IMR-90 (cell line): ENCODE data around the gene IGF2BP1. TPM values are rescaled to one million over a fixed set of nuclear protein-coding genes. Genes with fewer than 3 reads are reported as not detected.
A peak's percentile ranks its signal among the peaks of the same experiment; 100 is the strongest.

Experiments
- ATAC-seq: fragments of 200-7000 bp; cut with Tn5 transposase; 2 replicates; pipeline ENCODE4 v1.9.1; 2020; ENCODE audit warnings: low read depth, mild to moderate bottlenecking, moderate library complexity
- BruUV-seq: library from RNA; stranded (reverse); fragments of 400-500 nt; replicated peaks from 2 replicates; lab custom pipeline; 2021; lab: Mats Ljungman, UMichigan
- CTCF ChIA-PET: fragments of 300-600 bp; formaldehyde crosslinking; extraction: SDS; loops from one replicate; lab custom pipeline; 2021; ENCODE audit warnings: antibody characterized with exemption; lab: Yijun Ruan, JAX
- POLR2A ChIA-PET: fragments of 300-600 bp; sonication (Branson Sonifier 250); formaldehyde crosslinking; loops from one replicate; lab custom pipeline; 2022; ENCODE audit warnings: antibody characterized with exemption; ENCODE audit not compliant: unreplicated experiment; lab: Charles Lee
- DNase-seq: peaks from one replicate; pipeline ENCODE4 v3.0.0; 2013
- H2AFZ ChIP-seq: replicated peaks from 2 replicates; pipeline ENCODE3; 2013; ENCODE audit warnings: low read length, mild to moderate bottlenecking; ENCODE audit not compliant: poor library complexity
- H2AK5ac ChIP-seq: 2 replicates; pipeline ENCODE4 v1.6.1; 2013; ENCODE audit warnings: low read depth, low read length, inconsistent platforms
- H2AK9ac ChIP-seq: replicated peaks from 2 replicates; pipeline ENCODE3; 2013; ENCODE audit warnings: mild to moderate bottlenecking, low read depth, low read length, moderate library complexity; ENCODE audit not compliant: poor library complexity
- H2BK120ac ChIP-seq: 2 replicates; pipeline ENCODE4 v1.6.1; 2013; ENCODE audit warnings: low read depth, low read length, inconsistent platforms
- H2BK15ac ChIP-seq: 3 replicates; pipeline ENCODE4 v1.6.1; 2013; ENCODE audit warnings: low read depth, low read length, inconsistent platforms
- H2BK20ac ChIP-seq: 2 replicates; pipeline ENCODE4 v1.6.1; 2013; ENCODE audit warnings: low read depth, mild to moderate bottlenecking, inconsistent platforms, low read length, moderate library complexity
- H2BK5ac ChIP-seq: 2 replicates; pipeline ENCODE4 v1.6.1; 2013; ENCODE audit warnings: mild to moderate bottlenecking, low read depth, low read length, inconsistent platforms; ENCODE audit not compliant: poor library complexity, severe bottlenecking
- H3K14ac ChIP-seq: replicated peaks from 2 replicates; pipeline ENCODE4 v1.6.1; 2013; ENCODE audit warnings: low read depth, low read length, inconsistent platforms
- H3K18ac ChIP-seq: 2 replicates; pipeline ENCODE4 v1.6.1; 2013; ENCODE audit warnings: low read depth, low read length, control low read depth
- H3K23ac ChIP-seq: 2 replicates; pipeline ENCODE4 v1.6.1; 2013; ENCODE audit warnings: low read depth, low read length, inconsistent platforms
- H3K27ac ChIP-seq: 2 replicates; pipeline ENCODE4 v1.5.1; 2013; ENCODE audit warnings: mild to moderate bottlenecking, control low read depth, low read length; ENCODE audit not compliant: insufficient read depth
- H3K27me3 ChIP-seq: 2 replicates; pipeline ENCODE4 v1.6.1; 2013; ENCODE audit warnings: low read length; ENCODE audit not compliant: control insufficient read depth, insufficient read depth
- H3K36me3 ChIP-seq: 2 replicates; pipeline ENCODE4 v1.6.1; 2013; ENCODE audit warnings: low read length, mixed read lengths; ENCODE audit not compliant: control insufficient read depth, insufficient read depth
- H3K4ac ChIP-seq: 2 replicates; pipeline ENCODE4 v1.6.1; 2013; ENCODE audit warnings: low read depth, low read length, inconsistent platforms
- H3K4me1 ChIP-seq: 2 replicates; pipeline ENCODE4 v1.6.1; 2013; ENCODE audit warnings: low read length, mixed read lengths; ENCODE audit not compliant: control insufficient read depth, insufficient read depth
- H3K4me2 ChIP-seq: 2 replicates; pipeline ENCODE4 v1.6.1; 2013; ENCODE audit warnings: low read depth, mild to moderate bottlenecking, control low read depth, low read length, moderate library complexity
- H3K4me3 ChIP-seq: 2 replicates; pipeline ENCODE4 v1.5.1; 2013; ENCODE audit warnings: low read depth, mild to moderate bottlenecking, control low read depth, low read length, moderate library complexity; ENCODE audit not compliant: insufficient read depth
- H3K56ac ChIP-seq: 2 replicates; pipeline ENCODE4 v1.6.1; 2013; ENCODE audit warnings: low read length, inconsistent platforms; ENCODE audit not compliant: insufficient read depth; ENCODE audit errors: extremely low read depth
- H3K79me1 ChIP-seq, 2 experiments: 2 replicates each; pipeline ENCODE4 v1.6.1; 2013; ENCODE audit warnings: low read length in 2 of 2, inconsistent platforms in 1 of 2, low read depth in 1 of 2
- H3K9ac ChIP-seq: 2 replicates; pipeline ENCODE4 v1.6.1; 2013; ENCODE audit warnings: low read depth, low read length, control low read depth
- H3K9me1 ChIP-seq: 2 replicates; pipeline ENCODE4 v1.6.1; 2013; ENCODE audit warnings: low read length, inconsistent platforms; ENCODE audit not compliant: insufficient read depth
- H3K9me3 ChIP-seq: 2 replicates; pipeline ENCODE4 v1.6.1; 2013; ENCODE audit warnings: low read length; ENCODE audit not compliant: control insufficient read depth, insufficient read depth
- H4K20me1 ChIP-seq: 2 replicates; pipeline ENCODE4 v1.6.1; 2013; ENCODE audit warnings: low read length, inconsistent platforms; ENCODE audit not compliant: insufficient read depth
- H4K5ac ChIP-seq: 2 replicates; pipeline ENCODE4 v1.6.1; 2013; ENCODE audit warnings: mild to moderate bottlenecking, low read depth, low read length, control low read depth
- H4K8ac ChIP-seq, 2 experiments: 2 replicates each; pipeline ENCODE4 v1.6.1; 2013; ENCODE audit warnings: low read depth in 2 of 2, low read length in 2 of 2, control low read depth in 1 of 2, inconsistent platforms in 1 of 2
- H4K91ac ChIP-seq: 2 replicates; pipeline ENCODE4 v1.6.1; 2013; ENCODE audit warnings: low read depth, low read length, inconsistent platforms; ENCODE audit not compliant: insufficient read depth
- BHLHE40 ChIP-seq: fragments of 150-350 bp; IDR thresholded peaks from 2 replicates; pipeline ENCODE4 v1.6.1; 2016; ENCODE audit warnings: mild to moderate bottlenecking, low read depth, low read length
- CHD1 ChIP-seq: IDR thresholded peaks from 2 replicates; pipeline ENCODE4 v1.6.1; 2012; ENCODE audit warnings: low read depth, low read length, improper control_type of control experiment
- ELK1 ChIP-seq: fragments of 150-350 bp; IDR thresholded peaks from 2 replicates; pipeline ENCODE4 v1.6.1; 2016; ENCODE audit warnings: low read depth, mild to moderate bottlenecking, low read length, moderate library complexity, borderline replicate concordance
- MAFK ChIP-seq: IDR thresholded peaks from 2 replicates; pipeline ENCODE4 v1.6.1; 2012; ENCODE audit warnings: low read depth, low read length, improper control_type of control experiment
- MAZ ChIP-seq: IDR thresholded peaks from 2 replicates; pipeline ENCODE4 v1.6.1; 2012; ENCODE audit warnings: low read depth, mild to moderate bottlenecking, low read length, improper control_type of control experiment, moderate library complexity, borderline replicate concordance
- MXI1 ChIP-seq: IDR thresholded peaks from 2 replicates; pipeline ENCODE4 v1.6.1; 2012; ENCODE audit warnings: low read depth, mild to moderate bottlenecking, low read length, moderate library complexity, borderline replicate concordance
- NFE2L2 ChIP-seq: fragments of 150-350 bp; IDR thresholded peaks from 2 replicates; pipeline ENCODE4 v1.6.1; 2016; ENCODE audit warnings: low read depth, mild to moderate bottlenecking, low read length
- POLR2A ChIP-seq: IDR thresholded peaks from 2 replicates; pipeline ENCODE4 v1.6.1; 2012; ENCODE audit warnings: mild to moderate bottlenecking, low read depth, low read length
- RAD21 ChIP-seq: IDR thresholded peaks from 2 replicates; pipeline ENCODE4 v1.6.1; 2012; ENCODE audit warnings: low read length, improper control_type of control experiment
- RCOR1 ChIP-seq: IDR thresholded peaks from 2 replicates; pipeline ENCODE4 v1.6.1; 2012; ENCODE audit warnings: mild to moderate bottlenecking, low read length, improper control_type of control experiment; ENCODE audit not compliant: insufficient replicate concordance
- RFX5 ChIP-seq: IDR thresholded peaks from 2 replicates; pipeline ENCODE4 v1.8.0; 2012; ENCODE audit warnings: low read depth, mild to moderate bottlenecking, low read length, moderate library complexity
- SMC3 ChIP-seq: fragments of 150-350 bp; IDR thresholded peaks from 2 replicates; pipeline ENCODE4 v1.6.1; 2016; ENCODE audit warnings: low read depth, mild to moderate bottlenecking, antibody characterized with exemption, low read length, moderate library complexity
- USF2 ChIP-seq: fragments of 150-350 bp; IDR thresholded peaks from 2 replicates; pipeline ENCODE4 v1.6.1; 2017; ENCODE audit warnings: mild to moderate bottlenecking, antibody characterized with exemption, low read length, low read depth
- WGBS, 2 experiments: methylation state at CpG; one replicate each; pipeline versions ENCODE4 v1.1.5 to v1.1.7; 2013; ENCODE audit warnings: missing lambda C conversion rate in 2 of 2; ENCODE audit not compliant: insufficient read length in 1 of 2; ENCODE audit errors: extremely low coverage in 2 of 2; 5-methylcytosine and 5-hydroxymethylcytosine counted together
- dilution Hi-C: fragments of 300-500 bp; cut with HindIII; formaldehyde crosslinking; loops from one replicate; pipeline ENCODE4 v1.14.3; 2018; ENCODE audit warnings: low sequenced_read_pairs; ENCODE audit not compliant: unreplicated experiment
- in situ Hi-C: fragments of 300-500 bp; cut with MboI; formaldehyde crosslinking; loops from 3 replicates; pipeline ENCODE4 v1.14.3; 2019; ENCODE audit warnings: low sequenced_read_pairs, inconsistent platforms, mixed read lengths
- intact Hi-C: fragments of 100-400 bp; cut with micrococcal nuclease; formaldehyde crosslinking; loops from 2 replicates; pipeline ENCODE4 v1.10.0; 2022
- polyA plus RNA-seq, 3 experiments: library from polyadenylated mRNA; depleted of rRNA; stranded (reverse); fragments of >200 nt; gene quantifications; 2 replicates each; pipeline ENCODE4 v1.2.3, GENCODE V29; 2012; ENCODE audit warnings: low replicate concordance in 1 of 3
- total RNA-seq: library from RNA; depleted of rRNA; stranded (reverse); fragments of >200 nt; gene quantifications from 2 replicates; pipeline ENCODE4 v1.2.3, GENCODE V29; 2012

IGF2BP1 gene
- total and polyA plus RNA-seq, 2 of the 4 experiments (the other 2 are of a cell fraction), result 10.2 to 13.1 TPM

- no peak for TF ChIP-seq RFX5
Observed at GRCh38 chr17:48994549-48995303, 2.5 kb upstream of the IGF2BP1 start (continued).

GRCh38 chr17:48995304-48995973 is 1.7 kb upstream of the IGF2BP1 start:
- 0 out of 2 replicates have a peak overlapping the region, but pooled peaks have one; percentile 5 for H3K23ac ChIP-seq
- H2BK15ac ChIP-seq, result no peak overlapping the region; the same call in 2 of the 3 replicates
- DNase-seq (no peak), ATAC-seq (no peak)
- in situ Hi-C loops (no loop called here), intact Hi-C loops (no loop called here), dilution Hi-C loops (no loop called here)
- H2BK5ac ChIP-seq, result no peak overlapping the region
- H3K4me2 ChIP-seq, result peak overlapping the region; percentile 79
- peaks cover 0 to 15% of the 10 kb centered on the region in 2 experiments; a peak in 2 of 4 replicates for H3K79me1 ChIP-seq
- peak overlapping the region; percentile 19; the same call in 1 of the 2 replicates for H3K4ac ChIP-seq
- no TSS peak for BruUV-seq
- no peak overlapping the region for H3K56ac ChIP-seq
- no peak overlapping the region for H2BK20ac ChIP-seq
- H3K4me1 ChIP-seq, result no peaks in the 10 kb centered on the region
- peak overlapping the region in 1 of 2 experiments; percentile 50; a peak in 1 of 4 replicates for H4K8ac ChIP-seq
- H3K18ac ChIP-seq, result no peak overlapping the region
- peaks cover 2% of the 10 kb centered on the region; the same call in 1 of the 2 replicates for H4K20me1 ChIP-seq
- no peak overlapping the region for H3K14ac ChIP-seq
- H3K27me3 ChIP-seq, result peaks cover 28% of the 10 kb centered on the region
- WGBS, 2 experiments, result no CpG with 5 or more reads among the region's 46 CpGs
- ChIA-PET POLR2A (interaction anchor here (0.6 kb wide), 2 partner anchors 60 to 111 kb away, joined by 3 to 6 read pairs; no protein-coding TSS in a partner anchor), CTCF (interaction anchor here (0.6 kb wide), 1 partner anchor 36 kb away, joined by 8 read pairs; no protein-coding TSS in a partner anchor)
- peak overlapping the region; percentile 95 for H2AFZ ChIP-seq
- no peaks in the 10 kb centered on the region for H3K9me3 ChIP-seq
- no peaks in the 10 kb centered on the region for H3K36me3 ChIP-seq
- no peak overlapping the region for H2BK120ac ChIP-seq
- peak overlapping the region; percentile 41; the same call in 1 of the 2 replicates for H4K91ac ChIP-seq
- H3K4me3 ChIP-seq, result peak overlapping the region; percentile 93
- H2AK9ac ChIP-seq, result peak overlapping the region; percentile 73
- H4K5ac ChIP-seq, result no peak overlapping the region
- peak overlapping the region; percentile 12; the same call in 1 of the 2 replicates for H3K9ac ChIP-seq
- no peaks in the 10 kb centered on the region for H3K9me1 ChIP-seq
- H3K27ac ChIP-seq, result no peak overlapping the region; the same call in 1 of the 2 replicates
- no peak overlapping the region for H2AK5ac ChIP-seq
- TF ChIP-seq NFE2L2, result no peak
- no peak for TF ChIP-seq RAD21
- TF ChIP-seq RFX5, result no peak
- no peak for TF ChIP-seq USF2
- no peak for TF ChIP-seq ELK1
- no peak for TF ChIP-seq BHLHE40
- TF ChIP-seq POLR2A, result no peak
- no peak for TF ChIP-seq MAFK
- no peak for TF ChIP-seq RCOR1
- TF ChIP-seq MAZ, result no peak
- TF ChIP-seq SMC3, result no peak
- TF ChIP-seq CHD1, result no peak
- no peak for TF ChIP-seq MXI1
